Thyroid gland (tissue), 4 donors: ENCODE results near the gene TLE6.

ENCODE experiments used
- POLR2A ChIP-seq, 2 donors: fragments of 450-650 bp; IDR thresholded peaks; one replicate each; pipeline ENCODE4 v1.6.1; 2017; ENCODE audit warnings: antibody characterized with exemption in 2 of 2, mild to moderate bottlenecking in 2 of 2, moderate library complexity in 1 of 2
- TF ChIP-seq, protein P1 (sequence below), 6 experiments: fragments of 200-600 bp in 3 of 6; fragments of 450-650 bp in 3 of 6; sonication (generic) in 3 of 6; IDR thresholded peaks; one replicate each; pipeline ENCODE4 v1.5.1; 2016 to 2019; ENCODE audit warnings: antibody characterized with exemption in 6 of 6, mild to moderate bottlenecking in 2 of 6, inconsistent platforms in 1 of 6, moderate library complexity in 1 of 6

DNA sequence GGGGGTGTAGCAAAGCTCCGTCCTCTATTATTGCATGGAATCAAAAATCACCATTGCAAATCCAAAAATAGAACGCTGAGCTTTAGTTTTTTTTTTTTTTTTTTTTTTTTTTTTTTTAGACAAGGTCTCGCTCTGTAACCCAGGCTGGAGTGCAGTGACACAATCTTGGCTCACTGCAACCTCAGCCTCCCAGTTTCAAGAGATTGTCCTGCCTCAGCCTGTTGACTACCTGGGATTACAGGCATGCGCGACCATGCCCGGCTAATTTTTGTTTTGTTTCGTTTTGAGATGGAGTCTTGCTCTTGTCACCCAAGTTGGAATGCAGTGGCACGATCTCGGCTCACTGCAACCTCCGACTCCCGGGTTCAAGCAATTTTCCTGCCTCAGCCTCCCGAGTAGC, 17.2 kb upstream of the TLE6 start:
- TF ChIP-seq, protein P1, sequence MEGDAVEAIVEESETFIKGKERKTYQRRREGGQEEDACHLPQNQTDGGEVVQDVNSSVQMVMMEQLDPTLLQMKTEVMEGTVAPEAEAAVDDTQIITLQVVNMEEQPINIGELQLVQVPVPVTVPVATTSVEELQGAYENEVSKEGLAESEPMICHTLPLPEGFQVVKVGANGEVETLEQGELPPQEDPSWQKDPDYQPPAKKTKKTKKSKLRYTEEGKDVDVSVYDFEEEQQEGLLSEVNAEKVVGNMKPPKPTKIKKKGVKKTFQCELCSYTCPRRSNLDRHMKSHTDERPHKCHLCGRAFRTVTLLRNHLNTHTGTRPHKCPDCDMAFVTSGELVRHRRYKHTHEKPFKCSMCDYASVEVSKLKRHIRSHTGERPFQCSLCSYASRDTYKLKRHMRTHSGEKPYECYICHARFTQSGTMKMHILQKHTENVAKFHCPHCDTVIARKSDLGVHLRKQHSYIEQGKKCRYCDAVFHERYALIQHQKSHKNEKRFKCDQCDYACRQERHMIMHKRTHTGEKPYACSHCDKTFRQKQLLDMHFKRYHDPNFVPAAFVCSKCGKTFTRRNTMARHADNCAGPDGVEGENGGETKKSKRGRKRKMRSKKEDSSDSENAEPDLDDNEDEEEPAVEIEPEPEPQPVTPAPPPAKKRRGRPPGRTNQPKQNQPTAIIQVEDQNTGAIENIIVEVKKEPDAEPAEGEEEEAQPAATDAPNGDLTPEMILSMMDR (IDR thresholded peaks at IDR 0.05), result no peak
- TF ChIP-seq POLR2A (IDR thresholded peaks at IDR 0.05), result no peak
